Astrocyte of the spinal cord (primary cell): Measurements from ENCODE around the gene IFITM2.

Experiments
- DNase-seq: peaks from one replicate; pipeline ENCODE4 v3.0.0; 2011; ENCODE audit warnings: low read depth, low spot score
- H3K4me3 ChIP-seq: 2 replicates; pipeline ENCODE4 v1.5.1; 2011; ENCODE audit warnings: low read depth, mild to moderate bottlenecking, low read length, moderate library complexity
- CTCF ChIP-seq: IDR thresholded peaks from 2 replicates; pipeline ENCODE4 v1.5.1; 2012; ENCODE audit warnings: low read depth, mild to moderate bottlenecking, low read length, inconsistent platforms
- in situ Hi-C: cut with HindIII; loops from 2 replicates; pipeline ENCODE4 v1.10.0; 2017; ENCODE audit warnings: low sequenced_read_pairs

IFITM2 gene

GRCh38 chr11:299081-299891 lies 8.3 kb upstream of the IFITM2 start, which contains the start of gene IFITM5:
TSS of gene IFITM5 (minus strand) at chr11:299526. CDS start at chr11:299490, 36 bp downstream.
- in situ Hi-C loops, result no loop called here

GRCh38 chr11:299951-300735 lies 7.5 kb upstream of the IFITM2 start:
- in situ Hi-C loops, result no loop called here
- H3K4me3 ChIP-seq, result no peak overlapping the region
- TF ChIP-seq CTCF, result no peak
- DNase-seq, result no peak

More at GRCh38 chr11:299081-299891, 8.3 kb upstream of the IFITM2 start, which contains the start of gene IFITM5:
- no peak for DNase-seq
- H3K4me3 ChIP-seq, result no peak within 1 kb of the TSS
- TF ChIP-seq CTCF, result no peak

GRCh38 chr11:303363-303762 lies 4.3 kb upstream of the IFITM2 start:
- in situ Hi-C loops, result no loop called here
- no peak for DNase-seq
- H3K4me3 ChIP-seq, result no peak overlapping the region
- TF ChIP-seq CTCF, result no peak

GRCh38 chr11:304061-304506 lies 3.5 kb upstream of the IFITM2 start:
- TF ChIP-seq CTCF, result no peak
- DNase-seq, result no peak
- in situ Hi-C loops, result no loop called here
- no peak overlapping the region for H3K4me3 ChIP-seq

- H3K4me3 ChIP-seq, result no peak overlapping the region
- in situ Hi-C loops, result no loop called here
- peak; percentile 81 for DNase-seq
- peak; percentile 82 for TF ChIP-seq CTCF
Observed at GRCh38 chr11:304915-305843, 2.4 kb upstream of the IFITM2 start.

GRCh38 chr11:305844-306211 lies 1.8 kb upstream of the IFITM2 start:
- no peak for DNase-seq
- TF ChIP-seq CTCF, result no peak
- in situ Hi-C loops, result no loop called here
- no peak overlapping the region for H3K4me3 ChIP-seq
